NT2/D1 (cell line): ENCODE data around the gene BFSP1.

Source experiments
- YY1 ChIP-seq: IDR thresholded peaks from 2 replicates; pipeline ENCODE4 v1.6.1; 2011; ENCODE audit not compliant: insufficient read length, insufficient read depth
- ZNF274 ChIP-seq: IDR thresholded peaks from 2 replicates; pipeline ENCODE4 v1.6.1; 2011; ENCODE audit warnings: mild to moderate bottlenecking, low read depth, low read length

- TF ChIP-seq ZNF274, result no peak
- TF ChIP-seq YY1, result no peak
These were observed 27.7 kb upstream of the BFSP1 start for GRCh38 chr20:17558941-17559304.
